ENCODE results near the gene ST6GALNAC4.
"Not testable (repeated sequence)": the region's sequence is repeated elsewhere in the genome, so short reads cannot be mapped to it uniquely, and the experiment has no call there.

ST6GALNAC4 gene

DNA sequence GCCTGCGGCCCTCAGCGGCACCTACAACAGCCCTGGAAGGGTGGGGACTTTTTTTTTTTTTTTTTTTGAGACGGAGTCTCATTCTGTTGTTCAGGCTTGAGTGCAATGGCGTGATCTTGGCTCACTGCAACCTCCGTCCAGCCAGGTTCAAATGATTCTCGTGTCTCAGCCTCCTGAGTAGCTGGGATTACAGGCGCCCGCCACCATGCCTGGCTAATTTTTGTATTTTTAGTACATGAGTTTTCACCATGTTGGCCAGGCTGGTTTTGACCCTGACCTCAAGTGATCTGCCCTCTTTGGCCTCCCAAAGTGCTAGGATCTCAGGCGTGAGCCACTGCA is 46.7 kb downstream of the ST6GALNAC4 start:
- DNase-seq (ENCODE audit: low read depth): not testable (repeated sequence)

DNA sequence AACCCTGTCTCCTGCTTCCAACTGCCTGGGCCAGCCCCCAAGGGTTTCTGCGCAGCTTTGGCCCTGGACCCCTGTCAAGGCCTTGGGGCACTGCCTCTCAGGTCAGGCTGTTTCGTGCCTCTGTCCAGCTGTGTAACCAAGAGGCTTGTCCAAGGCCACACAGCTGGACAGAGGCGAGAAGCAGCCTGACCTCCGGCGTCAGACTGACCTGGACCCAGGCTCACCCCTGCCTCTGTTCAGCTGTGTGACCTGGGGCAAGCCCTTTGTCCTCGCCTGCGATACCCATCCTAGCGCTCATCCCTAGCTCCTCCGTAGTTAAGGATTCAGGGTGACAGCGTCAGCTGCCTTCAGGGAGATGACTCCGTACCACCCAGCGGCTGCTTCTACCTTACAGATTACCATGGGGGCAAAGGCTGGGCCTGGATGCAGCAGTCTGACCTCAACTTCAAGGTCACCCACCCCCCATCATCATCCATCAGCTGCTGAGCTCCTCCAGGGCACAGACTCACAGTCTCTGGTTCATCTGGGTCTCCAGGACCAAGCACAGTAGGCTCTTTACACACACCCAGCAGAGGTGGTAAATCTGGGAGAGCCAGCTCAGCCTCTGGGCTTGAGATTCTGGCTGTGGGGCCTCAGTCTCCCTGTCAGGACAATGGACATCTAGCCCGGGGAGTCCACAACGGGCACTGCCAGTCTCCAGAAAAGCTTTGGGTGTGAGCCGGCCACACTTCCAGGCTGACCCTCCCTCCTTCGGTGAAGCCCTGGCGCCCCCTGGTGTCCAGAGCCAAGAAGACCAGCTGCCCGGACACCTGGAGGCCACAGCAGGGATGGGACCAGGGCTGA is 47.3 kb downstream of the ST6GALNAC4 start:
- DNase-seq (ENCODE audit: low read depth): peak; percentile 73

DNA sequence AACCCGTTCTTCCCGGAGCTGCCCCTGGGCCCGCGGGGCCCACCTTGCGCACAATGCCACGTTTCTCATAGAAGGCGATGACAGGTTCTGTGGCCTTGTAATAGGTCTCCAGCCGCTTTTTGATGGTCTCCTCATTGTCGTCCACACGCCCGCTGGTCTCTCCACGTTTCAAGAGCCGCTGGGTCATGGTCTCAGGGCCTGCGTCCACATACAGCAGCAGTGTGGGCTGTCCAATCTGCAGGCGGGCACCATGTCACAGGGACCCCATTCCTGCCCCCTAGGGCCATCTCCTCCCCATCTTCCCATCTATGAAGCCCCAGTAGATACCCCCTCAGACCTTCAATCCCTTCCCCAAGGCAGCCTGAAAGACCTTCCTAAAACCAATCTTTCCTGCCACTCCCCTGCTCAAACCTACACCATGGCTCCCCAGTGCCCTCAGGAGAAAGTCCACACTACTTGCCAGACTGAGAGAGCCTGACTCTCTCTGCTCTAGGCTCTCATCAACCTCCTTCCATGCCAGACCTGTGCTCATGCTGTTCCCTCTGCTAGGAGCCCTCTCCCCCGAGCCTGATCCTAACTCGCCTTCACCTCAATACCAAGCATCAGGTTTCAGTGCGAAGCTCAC is 48.5 kb downstream of the ST6GALNAC4 start:
- no peak for DNase-seq (ENCODE audit: low read depth)

DNA sequence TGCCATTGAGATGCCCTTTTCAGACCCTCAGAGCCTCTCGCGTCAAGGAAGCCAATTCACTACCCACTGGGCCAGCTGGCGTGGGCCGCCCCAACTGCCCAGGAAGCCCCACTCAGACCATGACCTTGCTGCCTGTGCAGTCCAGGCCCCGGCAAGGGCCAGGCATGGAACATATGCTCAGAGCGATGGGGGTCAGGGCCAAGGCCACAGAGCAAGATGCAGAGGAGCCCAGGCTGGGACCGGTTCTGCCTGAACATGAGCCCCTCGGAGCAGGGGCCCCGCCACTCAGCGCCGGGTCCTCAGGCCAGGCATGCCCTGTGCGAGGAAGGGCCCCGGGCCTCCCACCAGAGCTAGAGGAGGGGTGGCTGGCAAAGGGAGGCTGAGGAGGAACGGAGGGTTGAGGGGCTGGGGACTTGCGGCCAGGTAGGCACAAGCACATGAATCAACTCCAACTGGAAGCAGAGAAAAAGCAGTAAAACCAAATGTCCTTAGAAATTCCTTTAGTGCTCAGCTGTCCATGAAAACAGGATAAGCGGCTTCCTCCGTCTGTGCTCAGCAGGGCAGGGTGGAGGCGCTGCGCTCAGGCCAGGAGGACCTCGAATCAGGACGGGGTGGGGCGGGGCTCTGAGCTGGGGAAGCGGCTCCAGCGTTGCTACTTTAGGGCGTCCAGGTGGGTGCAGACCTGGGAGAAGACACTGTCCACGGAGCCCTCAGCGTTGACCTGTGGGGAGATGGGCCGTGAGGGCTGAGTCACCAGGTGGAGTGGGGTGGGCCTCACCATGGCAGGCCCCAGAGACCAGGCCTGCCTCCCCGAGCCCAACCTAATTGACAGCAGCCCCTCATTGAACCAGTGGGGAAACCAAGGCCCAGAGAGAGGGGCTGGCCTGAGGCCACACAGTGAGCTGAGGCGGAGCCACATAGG is 49.2 kb downstream of the ST6GALNAC4 start:
- no peak for DNase-seq (ENCODE audit: low read depth)

DNA sequence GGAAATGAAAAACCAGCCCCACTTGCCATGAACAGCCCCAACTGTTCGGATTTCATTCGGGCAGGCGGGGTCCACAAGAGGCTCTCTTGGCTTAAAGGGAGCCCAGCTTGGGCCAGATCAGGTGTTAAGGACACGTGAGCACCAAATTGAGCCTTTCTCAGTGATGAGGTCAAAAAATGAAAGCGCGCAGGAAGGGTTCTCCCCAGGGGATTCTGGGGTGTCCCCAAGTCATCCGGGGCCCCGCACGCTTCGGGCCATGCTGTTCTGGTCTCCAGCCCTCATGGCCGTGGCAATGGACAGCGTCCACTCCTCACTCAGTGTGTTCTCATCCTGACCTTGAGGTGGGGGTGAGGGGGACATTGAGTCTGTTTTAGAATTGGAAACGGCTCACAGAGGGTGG is 50.3 kb downstream of the ST6GALNAC4 start:
- no peak for DNase-seq (ENCODE audit: low read depth)

DNA sequence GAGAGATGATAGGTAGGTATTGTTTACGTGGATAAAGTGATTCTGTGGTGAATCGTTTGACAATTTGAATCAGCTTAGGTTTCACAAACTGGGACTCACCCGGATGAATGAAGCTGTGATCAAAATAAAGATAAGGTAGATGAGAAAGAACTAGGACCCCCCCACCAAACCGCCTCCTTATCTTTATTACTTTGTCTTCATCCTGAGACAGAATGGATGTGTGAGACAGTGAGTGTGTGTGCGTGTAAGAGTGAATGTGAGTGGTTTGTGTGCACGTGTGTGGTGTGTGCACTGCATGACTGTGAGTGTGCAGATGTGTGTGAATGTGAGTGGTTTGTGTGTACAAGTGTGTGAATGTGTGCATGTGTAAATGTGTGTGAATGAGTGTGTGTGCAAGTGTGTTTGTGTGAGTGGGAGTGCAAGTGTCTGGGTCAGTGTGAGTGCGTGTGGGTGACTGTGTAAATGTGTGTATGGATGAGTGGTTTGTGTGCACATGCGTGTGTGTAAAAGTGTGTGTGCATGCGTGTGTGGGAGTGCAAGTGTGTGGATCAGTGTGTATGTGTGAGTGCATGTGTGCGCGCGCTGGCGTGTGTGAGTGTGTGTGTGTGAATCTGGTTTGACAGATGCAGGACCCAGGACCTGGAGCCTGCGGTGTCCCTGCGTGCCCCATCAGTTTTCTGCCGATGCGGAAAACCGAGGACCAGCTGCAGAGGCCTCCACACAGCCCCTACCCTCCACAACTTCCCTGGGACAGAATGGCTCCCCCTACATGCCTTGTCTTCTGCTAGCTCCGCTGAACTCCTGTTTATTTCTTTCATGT is 51.0 kb downstream of the ST6GALNAC4 start:
- no peak for DNase-seq (ENCODE audit: low read depth)

DNA sequence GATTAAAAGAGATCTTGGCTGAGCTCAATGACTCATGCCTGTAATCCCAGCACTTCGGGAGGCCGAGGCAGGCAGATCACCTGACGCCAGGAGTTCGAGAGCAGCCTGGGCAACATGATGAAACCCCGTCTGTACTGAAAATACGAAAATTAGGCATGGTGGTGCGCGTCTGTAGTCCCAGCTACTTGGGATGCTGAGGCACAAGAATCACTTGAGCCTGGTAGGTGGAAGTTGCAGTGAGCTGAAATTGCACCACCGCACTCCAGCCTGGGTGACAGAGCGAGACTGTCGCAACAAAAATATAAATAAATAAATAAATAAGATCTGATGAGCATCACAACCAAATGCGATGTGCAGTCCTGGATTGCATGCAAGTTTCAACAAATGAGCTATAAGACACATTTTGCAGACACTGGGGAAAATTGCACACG is 53.6 kb downstream of the ST6GALNAC4 start:
- DNase-seq (ENCODE audit: low read depth): no peak

DNA sequence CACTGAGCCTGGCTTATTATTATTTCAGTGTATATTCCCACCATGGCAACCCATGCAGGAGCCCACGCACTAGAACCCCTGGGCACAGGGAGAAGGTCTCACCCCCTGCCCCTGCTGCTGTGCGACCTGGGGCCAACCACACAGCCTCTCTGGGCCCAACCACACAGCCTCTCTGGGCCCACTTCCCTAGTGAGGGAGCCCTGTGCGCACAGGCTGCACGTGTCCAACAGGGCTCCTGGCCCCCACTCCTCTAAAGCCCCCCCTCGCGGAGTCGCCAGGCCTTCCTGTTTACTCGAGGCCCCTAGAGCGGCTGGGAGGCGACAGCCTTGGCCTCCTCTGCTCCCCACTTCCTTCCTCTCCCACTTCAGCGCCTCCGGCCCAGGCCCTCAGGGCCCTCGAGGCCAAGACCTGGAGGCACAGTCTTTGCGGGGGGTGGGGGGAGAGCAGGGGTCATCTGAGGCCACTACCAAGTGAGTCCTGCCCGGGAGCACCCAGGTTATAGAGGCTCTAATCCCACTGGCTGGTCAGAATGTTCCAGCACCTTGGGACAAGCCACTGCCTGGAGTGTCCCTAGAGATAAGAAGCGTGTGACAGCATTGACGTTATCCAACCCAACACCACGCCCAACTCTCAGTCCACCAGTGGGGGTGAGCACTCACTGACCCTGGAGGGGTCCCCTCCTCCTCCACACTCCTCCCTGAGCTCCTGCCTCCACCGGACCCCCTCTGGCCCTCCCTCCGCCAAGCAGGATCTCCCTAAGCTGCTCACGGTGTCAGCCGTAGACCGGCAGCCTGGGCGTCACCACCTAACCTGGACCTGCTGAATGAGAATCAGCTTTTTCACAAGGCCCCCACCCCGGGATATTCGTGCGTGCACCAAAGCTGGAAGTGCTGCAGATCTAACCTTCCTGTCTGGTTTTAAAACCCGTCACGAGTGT is 54.5 kb downstream of the ST6GALNAC4 start:
- no peak for DNase-seq (ENCODE audit: low read depth)

DNA sequence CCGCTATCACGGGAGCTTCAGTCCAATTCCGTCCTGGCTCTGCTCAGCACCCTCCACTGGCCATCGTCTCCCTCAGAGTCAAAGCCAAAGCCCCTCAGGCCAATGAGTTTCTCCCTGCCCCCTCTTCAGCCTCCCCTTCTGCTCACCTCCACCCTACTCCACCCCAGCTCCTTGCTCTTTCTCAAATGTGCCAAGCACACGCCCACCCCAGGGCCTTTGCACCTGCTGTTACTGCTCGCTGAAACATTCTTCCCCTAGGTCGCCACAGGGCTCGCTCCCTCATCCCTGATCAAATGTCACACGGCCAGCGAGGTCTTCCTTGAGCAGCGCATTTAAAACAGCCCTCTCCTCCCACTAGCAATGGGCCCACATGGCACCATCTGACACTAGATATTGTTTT is 56.1 kb downstream of the ST6GALNAC4 start:
- no peak for DNase-seq (ENCODE audit: low read depth)

DNA sequence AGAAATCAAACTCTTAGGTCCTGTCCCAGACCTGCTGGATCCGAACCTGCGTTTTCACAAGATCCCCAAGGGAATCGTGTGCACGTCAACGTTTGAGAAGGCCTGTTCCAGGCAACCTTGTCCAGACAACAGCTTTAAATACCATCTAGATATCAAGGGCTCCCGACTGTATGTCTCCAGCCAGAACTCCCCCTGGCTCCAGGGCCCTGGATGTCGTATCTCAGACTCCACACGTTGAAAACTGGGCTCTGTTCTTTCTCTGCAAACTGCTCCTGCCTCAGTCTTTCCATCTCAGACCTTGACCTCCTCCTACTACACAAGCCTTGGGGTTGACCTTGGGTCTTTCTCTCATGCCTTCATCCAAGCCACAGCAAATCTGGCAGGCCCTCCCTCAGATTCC is 56.6 kb downstream of the ST6GALNAC4 start:
- no peak for DNase-seq (ENCODE audit: low read depth)

DNA sequence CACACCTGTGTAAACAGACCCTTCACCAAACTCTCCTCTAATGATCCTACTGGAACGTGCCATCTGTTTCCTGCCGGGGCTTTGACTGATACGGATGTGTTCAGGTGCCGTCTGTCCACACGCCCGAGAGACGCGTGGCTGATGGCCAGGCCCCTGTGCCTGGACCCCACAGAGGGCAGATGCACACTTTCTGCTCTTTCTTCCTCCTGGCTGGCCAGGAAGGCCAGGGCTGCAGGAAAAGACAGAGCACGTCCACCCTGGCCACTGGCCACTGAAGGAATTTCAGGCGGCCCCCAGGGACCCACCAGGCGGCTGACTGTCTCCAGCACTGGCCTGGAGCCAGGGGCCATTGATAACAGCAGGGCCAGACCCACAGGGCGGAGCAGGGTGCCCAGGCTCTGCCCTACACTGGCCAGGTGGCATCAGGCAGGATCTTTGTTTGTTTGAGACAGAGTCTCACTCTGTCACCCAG is 58.8 kb downstream of the ST6GALNAC4 start:
- DNase-seq (ENCODE audit: low read depth): no peak
